ENCODE results near the gene LAMA3. TPM values are rescaled to one million over a fixed set of nuclear protein-coding genes. Genes with fewer than 3 reads are reported as not detected.

The LAMA3 gene
- total and polyA plus RNA-seq, 2 of the 13 experiments (the other 11 are each of a cell fraction or from before 2014, with no cell fraction given): 0.45 to 2.2 TPM

DNA sequence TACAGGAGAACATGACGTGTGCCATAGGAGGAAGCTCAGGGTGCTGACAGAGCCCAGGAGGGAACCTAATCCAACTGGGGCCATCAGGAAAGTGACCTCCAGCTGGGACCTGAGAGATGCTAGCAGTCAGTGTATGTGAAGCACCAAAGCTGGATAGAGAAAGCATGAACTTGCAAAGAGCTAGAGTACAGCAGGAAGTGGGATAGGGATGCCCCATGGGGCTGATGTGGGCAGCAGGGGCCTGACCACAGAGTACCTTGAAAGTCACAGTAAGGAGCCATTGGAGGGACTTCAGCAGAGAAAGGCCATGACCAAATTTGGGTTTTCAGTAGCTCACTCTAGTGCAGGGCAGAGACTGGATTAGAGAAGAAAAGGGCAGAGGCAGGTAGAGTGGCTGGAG lies 233.7 kb downstream of the LAMA3 start:
- Histone ChIP-seq H3K9ac (ENCODE audit: insufficient read depth, low read depth, low read length) (no peak overlapping the region), H3K27ac (ENCODE audit: extremely low read length, insufficient read depth, low read length) (no peak overlapping the region), H2AFZ (ENCODE audit: low read length) (no peak overlapping the region), H3K4me3 (replicated peaks in 1 of 3; ENCODE audit: insufficient read depth in 1 of 3, low read depth in 2 of 3, low read length in 3 of 3) (no peak overlapping the region), H3K79me2 (ENCODE audit: insufficient read depth, low read length) (no peaks in the 10 kb centered on the region), H3K4me2 (ENCODE audit: low read depth, low read length) (no peak overlapping the region), H4K20me1 (ENCODE audit: insufficient read depth, low read length) (no peaks in the 10 kb centered on the region), H3K4me1 (ENCODE audit: insufficient read depth, low read length) (peaks cover 11% of the 10 kb centered on the region), H3K9me3 (ENCODE audit: low read length) (no peaks in the 10 kb centered on the region), H3K27me3 (ENCODE audit: control insufficient read depth in 1 of 2, insufficient read depth in 2 of 2, low read length in 2 of 2) (no peaks in the 10 kb centered on the region; a peak in 1 of 5 replicates), H3K36me3 (replicated peaks in 1 of 2; ENCODE audit: control insufficient read depth in 1 of 2, insufficient read depth in 2 of 2, low read length in 2 of 2) (no peaks in the 10 kb centered on the region)
- WGBS (ENCODE audit: low lambda C conversion rate): 96% methylated on average over 1 of the region's 1 CpG
- ChIA-PET CTCF (ENCODE audit: low intra/inter-chr PET ratio, low total read pairs) (no interaction called here), POLR2A (no interaction called here)
- no peak for FAIRE-seq
- no peak for ATAC-seq
- DNase-seq (ENCODE audit: low spot score): no peak
- in situ Hi-C loops (cut with HindIII; ENCODE audit: extremely low pct_ligation_motif_present, low pct_unique_long_range_greater_than_20kb) (no loop called here), intact Hi-C loops (cut with micrococcal nuclease; ENCODE audit: unreplicated experiment) (no loop called here)
- TF ChIP-seq FOSL1 (CRISPR knock-in tag; IDR thresholded peaks at IDR 0.05; ENCODE audit: borderline replicate concordance) (no peak), SMAD9 (CRISPR knock-in tag; IDR thresholded peaks at IDR 0.05) (no peak), ZNF788 (CRISPR knock-in tag; IDR thresholded peaks at IDR 0.05; ENCODE audit: borderline replicate concordance) (no peak), ZNF101 (CRISPR knock-in tag; IDR thresholded peaks at IDR 0.05; ENCODE audit: borderline replicate concordance, low read depth) (no peak), EHMT2 (IDR thresholded peaks at IDR 0.05; ENCODE audit: borderline replicate concordance, low read depth, low read length) (no peak), HMG20B (CRISPR knock-in tag; conservative IDR thresholded peaks at IDR 0.05) (no peak), ZBTB38 (CRISPR knock-in tag; IDR thresholded peaks at IDR 0.05) (no peak)
- TF ChIP-seq, protein P1, sequence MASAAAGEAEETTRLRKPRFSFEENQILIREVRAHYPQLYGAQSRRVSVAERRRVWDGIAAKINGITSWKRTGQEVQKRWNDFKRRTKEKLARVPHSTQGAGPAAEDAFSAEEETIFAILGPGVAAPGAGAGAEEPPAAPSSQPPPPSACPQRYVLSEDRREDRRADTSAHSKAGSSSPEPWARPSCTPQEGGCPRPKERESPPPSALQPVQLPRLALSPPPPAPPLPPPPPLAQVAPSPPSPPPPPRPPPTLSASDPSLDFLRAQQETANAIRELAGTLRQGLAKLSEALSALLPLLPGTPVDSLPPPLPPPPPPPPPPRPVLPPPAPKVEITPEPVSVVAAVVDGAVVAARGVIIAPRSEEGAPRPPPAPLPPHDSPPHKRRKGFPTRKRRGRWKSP (CRISPR knock-in tag; IDR thresholded peaks at IDR 0.05): no peak
- TF ChIP-seq, protein P2, sequence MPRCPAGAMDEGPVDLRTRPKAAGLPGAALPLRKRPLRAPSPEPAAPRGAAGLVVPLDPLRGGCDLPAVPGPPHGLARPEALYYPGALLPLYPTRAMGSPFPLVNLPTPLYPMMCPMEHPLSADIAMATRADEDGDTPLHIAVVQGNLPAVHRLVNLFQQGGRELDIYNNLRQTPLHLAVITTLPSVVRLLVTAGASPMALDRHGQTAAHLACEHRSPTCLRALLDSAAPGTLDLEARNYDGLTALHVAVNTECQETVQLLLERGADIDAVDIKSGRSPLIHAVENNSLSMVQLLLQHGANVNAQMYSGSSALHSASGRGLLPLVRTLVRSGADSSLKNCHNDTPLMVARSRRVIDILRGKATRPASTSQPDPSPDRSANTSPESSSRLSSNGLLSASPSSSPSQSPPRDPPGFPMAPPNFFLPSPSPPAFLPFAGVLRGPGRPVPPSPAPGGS (CRISPR knock-in tag; IDR thresholded peaks at IDR 0.05): no peak
- TF ChIP-seq, protein P3, sequence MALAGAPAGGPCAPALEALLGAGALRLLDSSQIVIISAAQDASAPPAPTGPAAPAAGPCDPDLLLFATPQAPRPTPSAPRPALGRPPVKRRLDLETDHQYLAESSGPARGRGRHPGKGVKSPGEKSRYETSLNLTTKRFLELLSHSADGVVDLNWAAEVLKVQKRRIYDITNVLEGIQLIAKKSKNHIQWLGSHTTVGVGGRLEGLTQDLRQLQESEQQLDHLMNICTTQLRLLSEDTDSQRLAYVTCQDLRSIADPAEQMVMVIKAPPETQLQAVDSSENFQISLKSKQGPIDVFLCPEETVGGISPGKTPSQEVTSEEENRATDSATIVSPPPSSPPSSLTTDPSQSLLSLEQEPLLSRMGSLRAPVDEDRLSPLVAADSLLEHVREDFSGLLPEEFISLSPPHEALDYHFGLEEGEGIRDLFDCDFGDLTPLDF (CRISPR knock-in tag; IDR thresholded peaks at IDR 0.05): no peak
- TF ChIP-seq, protein P4, sequence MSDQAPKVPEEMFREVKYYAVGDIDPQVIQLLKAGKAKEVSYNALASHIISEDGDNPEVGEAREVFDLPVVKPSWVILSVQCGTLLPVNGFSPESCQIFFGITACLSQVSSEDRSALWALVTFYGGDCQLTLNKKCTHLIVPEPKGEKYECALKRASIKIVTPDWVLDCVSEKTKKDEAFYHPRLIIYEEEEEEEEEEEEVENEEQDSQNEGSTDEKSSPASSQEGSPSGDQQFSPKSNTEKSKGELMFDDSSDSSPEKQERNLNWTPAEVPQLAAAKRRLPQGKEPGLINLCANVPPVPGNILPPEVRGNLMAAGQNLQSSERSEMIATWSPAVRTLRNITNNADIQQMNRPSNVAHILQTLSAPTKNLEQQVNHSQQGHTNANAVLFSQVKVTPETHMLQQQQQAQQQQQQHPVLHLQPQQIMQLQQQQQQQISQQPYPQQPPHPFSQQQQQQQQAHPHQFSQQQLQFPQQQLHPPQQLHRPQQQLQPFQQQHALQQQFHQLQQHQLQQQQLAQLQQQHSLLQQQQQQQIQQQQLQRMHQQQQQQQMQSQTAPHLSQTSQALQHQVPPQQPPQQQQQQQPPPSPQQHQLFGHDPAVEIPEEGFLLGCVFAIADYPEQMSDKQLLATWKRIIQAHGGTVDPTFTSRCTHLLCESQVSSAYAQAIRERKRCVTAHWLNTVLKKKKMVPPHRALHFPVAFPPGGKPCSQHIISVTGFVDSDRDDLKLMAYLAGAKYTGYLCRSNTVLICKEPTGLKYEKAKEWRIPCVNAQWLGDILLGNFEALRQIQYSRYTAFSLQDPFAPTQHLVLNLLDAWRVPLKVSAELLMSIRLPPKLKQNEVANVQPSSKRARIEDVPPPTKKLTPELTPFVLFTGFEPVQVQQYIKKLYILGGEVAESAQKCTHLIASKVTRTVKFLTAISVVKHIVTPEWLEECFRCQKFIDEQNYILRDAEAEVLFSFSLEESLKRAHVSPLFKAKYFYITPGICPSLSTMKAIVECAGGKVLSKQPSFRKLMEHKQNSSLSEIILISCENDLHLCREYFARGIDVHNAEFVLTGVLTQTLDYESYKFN (CRISPR knock-in tag; conservative IDR thresholded peaks at IDR 0.05): no peak
- no TSS peak for BruUV-seq (replicated peaks)
